Transverse colon (tissue), 4 donors: ENCODE data around the gene GSK3B.

Source experiments
- CTCF ChIP-seq, 5 experiments: fragments of 200-600 bp in 3 of 5; fragments of 450-650 bp in 2 of 5; sonication (generic) in 3 of 5; IDR thresholded peaks; 1 replicate in 2 of 5; 2 replicates in 3 of 5; pipeline ENCODE4 v1.5.1; 2016 to 2017; ENCODE audit warnings: antibody characterized with exemption in 5 of 5, inconsistent platforms in 3 of 5, mild to moderate bottlenecking in 2 of 5, moderate library complexity in 1 of 5
- EP300 ChIP-seq: sonication (generic); formaldehyde crosslinking; IDR thresholded peaks from one replicate; pipeline ENCODE4 v1.6.1; 2017; ENCODE audit warnings: antibody characterized with exemption, low read depth
- POLR2AphosphoS5 ChIP-seq, 3 donors: sonication (generic); formaldehyde crosslinking; IDR thresholded peaks; one replicate each; pipeline ENCODE4 v1.6.1; 2016; ENCODE audit warnings: antibody characterized with exemption in 3 of 3

- TF ChIP-seq CTCF (IDR thresholded peaks at IDR 0.05) (no peak), EP300 (no peak), POLR2AphosphoS5 (IDR thresholded peaks at IDR 0.05) (no peak)
Measured at GRCh38 chr3:119898478-119899191, 195.6 kb downstream of the GSK3B start.
